IMR-90 (cell line): Measurements from ENCODE around the gene NEGR1. TPM values are rescaled to one million over a fixed set of nuclear protein-coding genes. Genes with fewer than 3 reads are reported as not detected.

Experiments used
- ATAC-seq: fragments of 200-7000 bp; cut with Tn5 transposase; 2 replicates; pipeline ENCODE4 v1.9.1; 2020; ENCODE audit warnings: low read depth, mild to moderate bottlenecking, moderate library complexity
- BruUV-seq: library from RNA; stranded (reverse); fragments of 400-500 nt; replicated peaks from 2 replicates; lab custom pipeline; 2021; lab: Mats Ljungman, UMichigan
- CTCF ChIA-PET: fragments of 300-600 bp; formaldehyde crosslinking; extraction: SDS; loops from one replicate; lab custom pipeline; 2021; ENCODE audit warnings: antibody characterized with exemption; lab: Yijun Ruan, JAX
- POLR2A ChIA-PET: fragments of 300-600 bp; sonication (Branson Sonifier 250); formaldehyde crosslinking; loops from one replicate; lab custom pipeline; 2022; ENCODE audit warnings: antibody characterized with exemption; ENCODE audit not compliant: unreplicated experiment; lab: Charles Lee
- DNase-seq: peaks from one replicate; pipeline ENCODE4 v3.0.0; 2013
- H2AFZ ChIP-seq: replicated peaks from 2 replicates; pipeline ENCODE3; 2013; ENCODE audit warnings: low read length, mild to moderate bottlenecking; ENCODE audit not compliant: poor library complexity
- H2AK5ac ChIP-seq: 2 replicates; pipeline ENCODE4 v1.6.1; 2013; ENCODE audit warnings: low read depth, low read length, inconsistent platforms
- H2AK9ac ChIP-seq: replicated peaks from 2 replicates; pipeline ENCODE3; 2013; ENCODE audit warnings: mild to moderate bottlenecking, low read depth, low read length, moderate library complexity; ENCODE audit not compliant: poor library complexity
- H2BK120ac ChIP-seq: 2 replicates; pipeline ENCODE4 v1.6.1; 2013; ENCODE audit warnings: low read depth, low read length, inconsistent platforms
- H2BK15ac ChIP-seq: 3 replicates; pipeline ENCODE4 v1.6.1; 2013; ENCODE audit warnings: low read depth, low read length, inconsistent platforms
- H2BK20ac ChIP-seq: 2 replicates; pipeline ENCODE4 v1.6.1; 2013; ENCODE audit warnings: low read depth, mild to moderate bottlenecking, inconsistent platforms, low read length, moderate library complexity
- H2BK5ac ChIP-seq: 2 replicates; pipeline ENCODE4 v1.6.1; 2013; ENCODE audit warnings: mild to moderate bottlenecking, low read depth, low read length, inconsistent platforms; ENCODE audit not compliant: poor library complexity, severe bottlenecking
- H3K14ac ChIP-seq: replicated peaks from 2 replicates; pipeline ENCODE4 v1.6.1; 2013; ENCODE audit warnings: low read depth, low read length, inconsistent platforms
- H3K18ac ChIP-seq: 2 replicates; pipeline ENCODE4 v1.6.1; 2013; ENCODE audit warnings: low read depth, low read length, control low read depth
- H3K23ac ChIP-seq: 2 replicates; pipeline ENCODE4 v1.6.1; 2013; ENCODE audit warnings: low read depth, low read length, inconsistent platforms
- H3K27ac ChIP-seq: 2 replicates; pipeline ENCODE4 v1.5.1; 2013; ENCODE audit warnings: mild to moderate bottlenecking, control low read depth, low read length; ENCODE audit not compliant: insufficient read depth
- H3K27me3 ChIP-seq: 2 replicates; pipeline ENCODE4 v1.6.1; 2013; ENCODE audit warnings: low read length; ENCODE audit not compliant: control insufficient read depth, insufficient read depth
- H3K36me3 ChIP-seq: 2 replicates; pipeline ENCODE4 v1.6.1; 2013; ENCODE audit warnings: low read length, mixed read lengths; ENCODE audit not compliant: control insufficient read depth, insufficient read depth
- H3K4ac ChIP-seq: 2 replicates; pipeline ENCODE4 v1.6.1; 2013; ENCODE audit warnings: low read depth, low read length, inconsistent platforms
- H3K4me1 ChIP-seq: 2 replicates; pipeline ENCODE4 v1.6.1; 2013; ENCODE audit warnings: low read length, mixed read lengths; ENCODE audit not compliant: control insufficient read depth, insufficient read depth
- H3K4me2 ChIP-seq: 2 replicates; pipeline ENCODE4 v1.6.1; 2013; ENCODE audit warnings: low read depth, mild to moderate bottlenecking, control low read depth, low read length, moderate library complexity
- H3K4me3 ChIP-seq: 2 replicates; pipeline ENCODE4 v1.5.1; 2013; ENCODE audit warnings: low read depth, mild to moderate bottlenecking, control low read depth, low read length, moderate library complexity; ENCODE audit not compliant: insufficient read depth
- H3K56ac ChIP-seq: 2 replicates; pipeline ENCODE4 v1.6.1; 2013; ENCODE audit warnings: low read length, inconsistent platforms; ENCODE audit not compliant: insufficient read depth; ENCODE audit errors: extremely low read depth
- H3K79me1 ChIP-seq, 2 experiments: 2 replicates each; pipeline ENCODE4 v1.6.1; 2013; ENCODE audit warnings: low read length in 2 of 2, inconsistent platforms in 1 of 2, low read depth in 1 of 2
- H3K9ac ChIP-seq: 2 replicates; pipeline ENCODE4 v1.6.1; 2013; ENCODE audit warnings: low read depth, low read length, control low read depth
- H3K9me1 ChIP-seq: 2 replicates; pipeline ENCODE4 v1.6.1; 2013; ENCODE audit warnings: low read length, inconsistent platforms; ENCODE audit not compliant: insufficient read depth
- H3K9me3 ChIP-seq: 2 replicates; pipeline ENCODE4 v1.6.1; 2013; ENCODE audit warnings: low read length; ENCODE audit not compliant: control insufficient read depth, insufficient read depth
- H4K20me1 ChIP-seq: 2 replicates; pipeline ENCODE4 v1.6.1; 2013; ENCODE audit warnings: low read length, inconsistent platforms; ENCODE audit not compliant: insufficient read depth
- H4K5ac ChIP-seq: 2 replicates; pipeline ENCODE4 v1.6.1; 2013; ENCODE audit warnings: mild to moderate bottlenecking, low read depth, low read length, control low read depth
- H4K8ac ChIP-seq, 2 experiments: 2 replicates each; pipeline ENCODE4 v1.6.1; 2013; ENCODE audit warnings: low read depth in 2 of 2, low read length in 2 of 2, control low read depth in 1 of 2, inconsistent platforms in 1 of 2
- H4K91ac ChIP-seq: 2 replicates; pipeline ENCODE4 v1.6.1; 2013; ENCODE audit warnings: low read depth, low read length, inconsistent platforms; ENCODE audit not compliant: insufficient read depth
- WGBS, 2 experiments: methylation state at CpG; one replicate each; pipeline versions ENCODE4 v1.1.5 to v1.1.7; 2013; ENCODE audit warnings: missing lambda C conversion rate in 2 of 2; ENCODE audit not compliant: insufficient read length in 1 of 2; ENCODE audit errors: extremely low coverage in 2 of 2; 5-methylcytosine and 5-hydroxymethylcytosine counted together
- dilution Hi-C: fragments of 300-500 bp; cut with HindIII; formaldehyde crosslinking; loops from one replicate; pipeline ENCODE4 v1.14.3; 2018; ENCODE audit warnings: low sequenced_read_pairs; ENCODE audit not compliant: unreplicated experiment
- in situ Hi-C: fragments of 300-500 bp; cut with MboI; formaldehyde crosslinking; loops from 3 replicates; pipeline ENCODE4 v1.14.3; 2019; ENCODE audit warnings: low sequenced_read_pairs, inconsistent platforms, mixed read lengths
- intact Hi-C: fragments of 100-400 bp; cut with micrococcal nuclease; formaldehyde crosslinking; loops from 2 replicates; pipeline ENCODE4 v1.10.0; 2022
- polyA plus RNA-seq, 3 experiments: library from polyadenylated mRNA; depleted of rRNA; stranded (reverse); fragments of >200 nt; gene quantifications; 2 replicates each; pipeline ENCODE4 v1.2.3, GENCODE V29; 2012; ENCODE audit warnings: low replicate concordance in 1 of 3
- total RNA-seq: library from RNA; depleted of rRNA; stranded (reverse); fragments of >200 nt; gene quantifications from 2 replicates; pipeline ENCODE4 v1.2.3, GENCODE V29; 2012
- TF ChIP-seq, protein P1 (sequence below): conservative IDR thresholded peaks from 2 replicates; pipeline ENCODE4 v1.5.1; 2012; ENCODE audit warnings: mild to moderate bottlenecking, low read depth, low read length, improper control_type of control experiment

Gene NEGR1
- total and polyA plus RNA-seq, 2 of the 4 experiments (the other 2 are of a cell fraction), result 5.1 to 9.1 TPM

GRCh38 chr1:71655604-71656003, 626.7 kb downstream of the NEGR1 start:
- Histone ChIP-seq H3K4me2 (no peak overlapping the region), H3K27me3 (no peaks in the 10 kb centered on the region), H3K4ac (no peak overlapping the region), H2BK15ac (no peak overlapping the region), H3K9ac (no peak overlapping the region), H2BK5ac (no peak overlapping the region), H2BK20ac (no peak overlapping the region), H2BK120ac (no peak overlapping the region), H3K4me3 (no peak overlapping the region), H3K18ac (no peak overlapping the region), H3K9me1 (no peaks in the 10 kb centered on the region), H2AK9ac (no peak overlapping the region), H2AK5ac (no peak overlapping the region), H4K8ac (no peak overlapping the region), H3K14ac (no peak overlapping the region), H4K91ac (no peak overlapping the region), H2AFZ (no peak overlapping the region), H3K79me1 (no peaks in the 10 kb centered on the region; a peak in 1 of 4 replicates), H3K9me3 (no peaks in the 10 kb centered on the region; the same call in 1 of the 2 replicates), H4K5ac (no peak overlapping the region; the same call in 1 of the 2 replicates), H4K20me1 (no peaks in the 10 kb centered on the region), H3K27ac (no peak overlapping the region), H3K4me1 (peaks cover under 1% of the 10 kb centered on the region), H3K23ac (no peak overlapping the region), H3K36me3 (no peaks in the 10 kb centered on the region), H3K56ac (no peak overlapping the region)
- WGBS, 2 experiments, result no CpG with 5 or more reads among the region's 2 CpGs
- no TSS peak for BruUV-seq
- DNase-seq (no peak), ATAC-seq (no peak)
- TF ChIP-seq, protein P1, sequence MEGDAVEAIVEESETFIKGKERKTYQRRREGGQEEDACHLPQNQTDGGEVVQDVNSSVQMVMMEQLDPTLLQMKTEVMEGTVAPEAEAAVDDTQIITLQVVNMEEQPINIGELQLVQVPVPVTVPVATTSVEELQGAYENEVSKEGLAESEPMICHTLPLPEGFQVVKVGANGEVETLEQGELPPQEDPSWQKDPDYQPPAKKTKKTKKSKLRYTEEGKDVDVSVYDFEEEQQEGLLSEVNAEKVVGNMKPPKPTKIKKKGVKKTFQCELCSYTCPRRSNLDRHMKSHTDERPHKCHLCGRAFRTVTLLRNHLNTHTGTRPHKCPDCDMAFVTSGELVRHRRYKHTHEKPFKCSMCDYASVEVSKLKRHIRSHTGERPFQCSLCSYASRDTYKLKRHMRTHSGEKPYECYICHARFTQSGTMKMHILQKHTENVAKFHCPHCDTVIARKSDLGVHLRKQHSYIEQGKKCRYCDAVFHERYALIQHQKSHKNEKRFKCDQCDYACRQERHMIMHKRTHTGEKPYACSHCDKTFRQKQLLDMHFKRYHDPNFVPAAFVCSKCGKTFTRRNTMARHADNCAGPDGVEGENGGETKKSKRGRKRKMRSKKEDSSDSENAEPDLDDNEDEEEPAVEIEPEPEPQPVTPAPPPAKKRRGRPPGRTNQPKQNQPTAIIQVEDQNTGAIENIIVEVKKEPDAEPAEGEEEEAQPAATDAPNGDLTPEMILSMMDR, result no peak
- in situ Hi-C loops (no loop called here), dilution Hi-C loops (no loop called here), intact Hi-C loops (no loop called here)
- ChIA-PET CTCF (no interaction called here), POLR2A (no interaction called here)
